GM18498 (cell line): Measurements from ENCODE around the gene DTX1.
"Not testable (repeated sequence)": the region's sequence is repeated elsewhere in the genome, so short reads cannot be mapped to it uniquely, and the experiment has no call there.

Source experiments
- ATAC-seq: cut with Tn5 transposase; IDR thresholded peaks from one replicate; pipeline ENCODE4 v1.9.1; 2021; ENCODE audit warnings: mild to moderate bottlenecking, moderate library complexity; ENCODE audit not compliant: unreplicated experiment

Gene DTX1

GRCh38 chr12:113112043-113112899, 55.7 kb downstream of the DTX1 start:
- no peak for ATAC-seq

GRCh38 chr12:113113397-113113796, 56.9 kb downstream of the DTX1 start:
- ATAC-seq, result no peak

- ATAC-seq, result no peak
These were observed 58.1 kb downstream of the DTX1 start for GRCh38 chr12:113114447-113115178.

- ATAC-seq, result no peak
These were observed 59.1 kb downstream of the DTX1 start for GRCh38 chr12:113115455-113116126.

- no peak for ATAC-seq
These were observed 60.3 kb downstream of the DTX1 start for GRCh38 chr12:113116875-113117274.

GRCh38 chr12:113117684-113118083, 61.2 kb downstream of the DTX1 start:
- ATAC-seq, result not testable (repeated sequence)

- no peak for ATAC-seq
These were observed 61.6 kb downstream of the DTX1 start for GRCh38 chr12:113118142-113118541.

GRCh38 chr12:113119980-113120669, 63.6 kb downstream of the DTX1 start:
- ATAC-seq, result no peak

- ATAC-seq, result no peak
These were observed 64.3 kb downstream of the DTX1 start for GRCh38 chr12:113120670-113121370.

- no peak for ATAC-seq
These were observed 71.3 kb downstream of the DTX1 start for GRCh38 chr12:113127791-113128199.

GRCh38 chr12:113128802-113129663, 72.5 kb downstream of the DTX1 start:
- ATAC-seq, result no peak

GRCh38 chr12:113129664-113130456, 73.3 kb downstream of the DTX1 start:
- no peak for ATAC-seq

GRCh38 chr12:113130457-113131135, 74.1 kb downstream of the DTX1 start:
- ATAC-seq, result no peak

GRCh38 chr12:113131556-113131955, 75.0 kb downstream of the DTX1 start:
- ATAC-seq, result no peak

GRCh38 chr12:113133036-113133435, 76.5 kb downstream of the DTX1 start:
- ATAC-seq, result no peak

GRCh38 chr12:113133666-113134065, 77.1 kb downstream of the DTX1 start:
- no peak for ATAC-seq

GRCh38 chr12:113134071-113134470, 77.5 kb downstream of the DTX1 start:
- no peak for ATAC-seq

- no peak for ATAC-seq
These were observed 78.0 kb downstream of the DTX1 start for GRCh38 chr12:113134521-113134951.
